SK-N-SH (cell line): ENCODE data around the gene BCAR3. TPM values are rescaled to one million over a fixed set of nuclear protein-coding genes. Genes with fewer than 3 reads are reported as not detected.
"Not testable (repeated sequence)": the region's sequence is repeated elsewhere in the genome, so short reads cannot be mapped to it uniquely, and the experiment has no call there.

ENCODE experiments used
- CTCF ChIA-PET: fragments of 300-600, 350-600 bp; formaldehyde crosslinking; extraction: SDS; loops from one replicate; lab custom pipeline; 2021; lab: Yijun Ruan, JAX
- POLR2A ChIA-PET: fragments of 350-600 bp; sonication (Branson Sonifier 250); formaldehyde crosslinking; extraction: SDS; loops from one replicate; lab custom pipeline; 2020; ENCODE audit warnings: antibody characterized with exemption, inconsistent platforms; lab: Yijun Ruan, JAX
- DNase-seq: peaks from one replicate; pipeline ENCODE4 v3.0.0; 2012
- H2AFZ ChIP-seq: fragments of 200-600 bp; sonication (generic); 2 replicates; pipeline ENCODE4 v1.8.1; 2016; ENCODE audit warnings: antibody characterized with exemption, mild to moderate bottlenecking, low read depth
- H3F3A ChIP-seq: fragments of 200-600 bp; sonication (generic); replicated peaks from 2 replicates; pipeline ENCODE3; 2016; ENCODE audit warnings: antibody characterized with exemption, mild to moderate bottlenecking; ENCODE audit not compliant: insufficient read depth
- H3K27ac ChIP-seq, 2 experiments: fragments of 200-500 bp in 1 of 2; fragments of 200-600 bp in 1 of 2; sonication (Bioruptor generic) in 1 of 2; sonication (generic), shearing (Covaris generic) in 1 of 2; 2 replicates each; pipeline versions ENCODE4 v1.5.1 to v1.6.1; 2014 to 2016; ENCODE audit warnings: low read depth in 2 of 2, inconsistent platforms in 1 of 2, low read length in 1 of 2, mild to moderate bottlenecking in 1 of 2, mixed read lengths in 1 of 2
- H3K27me3 ChIP-seq: fragments of 200-600 bp; sonication (generic), shearing (Covaris generic); 2 replicates; pipeline ENCODE4 v1.6.1; 2016; ENCODE audit warnings: mixed run types; ENCODE audit not compliant: insufficient read depth
- H3K36me3 ChIP-seq, 2 experiments: fragments of 200-500 bp in 1 of 2; fragments of 200-600 bp in 1 of 2; sonication (Bioruptor generic) in 1 of 2; sonication (generic) in 1 of 2; replicated peaks in 1 of 2; 2 replicates each; pipeline versions ENCODE3 to v1.5.1; 2014 to 2016; ENCODE audit warnings: low read length in 1 of 2, mild to moderate bottlenecking in 1 of 2; ENCODE audit not compliant: insufficient read depth in 2 of 2, control insufficient read depth in 1 of 2
- H3K4me1 ChIP-seq, 2 experiments: fragments of 200-500 bp in 1 of 2; fragments of 200-600 bp in 1 of 2; sonication (Bioruptor generic) in 1 of 2; sonication (generic), shearing (Covaris generic) in 1 of 2; 2 replicates each; pipeline versions ENCODE4 v1.5.1 to v1.6.1; 2014 to 2016; ENCODE audit warnings: low read depth in 1 of 2, low read length in 1 of 2, mixed run types in 1 of 2; ENCODE audit not compliant: insufficient read depth in 2 of 2, control insufficient read depth in 1 of 2
- H3K4me2 ChIP-seq: fragments of 200-600 bp; sonication (generic), shearing (Covaris generic); 2 replicates; pipeline ENCODE4 v1.6.1; 2017; ENCODE audit warnings: mixed run types
- H3K4me3 ChIP-seq, 2 experiments: fragments of 200-500 bp in 1 of 2; fragments of 200-600 bp in 1 of 2; sonication (Bioruptor generic) in 1 of 2; sonication (generic), shearing (Covaris generic) in 1 of 2; 2 replicates each; pipeline versions ENCODE4 v1.5.1 to v1.8.1; 2014 to 2016; ENCODE audit warnings: low read depth in 2 of 2, inconsistent platforms in 1 of 2, low read length in 1 of 2, mild to moderate bottlenecking in 1 of 2, mixed read lengths in 1 of 2, moderate library complexity in 1 of 2
- H3K79me2 ChIP-seq: fragments of 200-600 bp; sonication (generic); 2 replicates; pipeline ENCODE4 v1.8.1; 2017; ENCODE audit warnings: mild to moderate bottlenecking; ENCODE audit not compliant: insufficient read depth
- H3K9ac ChIP-seq: fragments of 200-600 bp; sonication (generic); 2 replicates; pipeline ENCODE4 v1.6.1; 2017; ENCODE audit warnings: mixed run types
- H3K9me2 ChIP-seq: fragments of 200-600 bp; sonication (generic); 2 replicates; pipeline ENCODE4 v1.6.1; 2017; ENCODE audit warnings: mixed run types
- H3K9me3 ChIP-seq: fragments of 200-600 bp; sonication (generic); 2 replicates; pipeline ENCODE4 v1.6.1; 2017; ENCODE audit warnings: mixed run types, mild to moderate bottlenecking, moderate library complexity
- H4K20me1 ChIP-seq: fragments of 200-600 bp; sonication (generic); 2 replicates; pipeline ENCODE4 v1.6.1; 2017; ENCODE audit warnings: mild to moderate bottlenecking, mixed run types; ENCODE audit not compliant: insufficient read depth
- PBX3 ChIP-seq: IDR thresholded peaks from 2 replicates; pipeline ENCODE4; 2012
- REST ChIP-seq: IDR thresholded peaks from 2 replicates; pipeline ENCODE4 v1.6.1; 2012; ENCODE audit warnings: mild to moderate bottlenecking, low read depth, low read length, moderate library complexity
- USF2 ChIP-seq: fragments of 150-350 bp; IDR thresholded peaks from 2 replicates; pipeline ENCODE4 v1.6.1; 2017; ENCODE audit warnings: antibody characterized with exemption, low read length, low read depth, borderline replicate concordance
- YY1 ChIP-seq: IDR thresholded peaks from 2 replicates; pipeline ENCODE4 v1.4.0; 2012; ENCODE audit warnings: low read depth, mild to moderate bottlenecking
- WGBS: methylation state at CpG from one replicate; pipeline ENCODE4 v1.1.6; 2017; ENCODE audit warnings: low lambda C conversion rate; 5-methylcytosine and 5-hydroxymethylcytosine counted together
- polyA plus RNA-seq, 3 experiments: library from polyadenylated mRNA; depleted of rRNA; stranded (reverse); fragments of >200 nt; gene quantifications; 2 replicates each; pipeline ENCODE4 v1.2.3, GENCODE V29; 2012

The BCAR3 gene
- polyA plus RNA-seq, 1 of the 3 experiments (the other 2 are of a cell fraction), result 58.4 TPM

GRCh38 chr1:93554883-93555872, 126.5 kb downstream of the BCAR3 start:
- Histone ChIP-seq H3K9me3 (peaks cover 4% of the 10 kb centered on the region; the same call in 1 of the 2 replicates), H3K36me3 (peaks cover 40 to 51% of the 10 kb centered on the region in 2 experiments), H3K4me2 (no peak overlapping the region), H3K27me3 (no peaks in the 10 kb centered on the region), H3K9me2 (no peaks in the 10 kb centered on the region), H3K27ac (0 out of 4 replicates have a peak overlapping the region, but pooled peaks of 1 of the 2 experiments have one; percentile 1), H2AFZ (no peak overlapping the region), H3K79me2 (no peaks in the 10 kb centered on the region; the same call in 1 of the 2 replicates), H3K4me3 (no peak overlapping the region), H4K20me1 (no peaks in the 10 kb centered on the region), H3K4me1 (peaks cover 22 to 36% of the 10 kb centered on the region in 2 experiments), H3F3A (peaks cover 69% of the 10 kb centered on the region), H3K9ac (no peak overlapping the region)
- no peak for DNase-seq
- CTCF ChIA-PET, result interaction anchor here (0.9 to 1.4 kb wide), 2 partner anchors 12 to 259 kb away, joined by 3 read pairs; no protein-coding TSS in a partner anchor
- whole genome bisulfite sequencing, result 73% methylated on average over 7 of the region's 7 CpGs
- POLR2A ChIA-PET, result no interaction called here
- TF ChIP-seq PBX3 (no peak), REST (peak; percentile 78; the same call in 1 of the 2 replicates), USF2 (no peak), YY1 (no peak)

- POLR2A ChIA-PET, H4K20me1 ChIP-seq, H3K9me2 ChIP-seq, H3K27me3 ChIP-seq, H3K9me3 ChIP-seq, H2AFZ ChIP-seq, H3K4me2 ChIP-seq, H3K79me2 ChIP-seq, CTCF ChIA-PET, H3K9ac ChIP-seq, H3K4me3 ChIP-seq, DNase-seq: not testable (repeated sequence)
- Histone ChIP-seq H3K36me3 (peaks cover 42 to 51% of the 10 kb centered on the region in 2 experiments), H3K27ac (peak overlapping the region in 1 of 2 experiments; percentile 10; a peak in 1 of 4 replicates), H3K4me1 (peaks cover 22 to 36% of the 10 kb centered on the region in 2 experiments), H3F3A (peaks cover 57% of the 10 kb centered on the region)
- WGBS, result 73% methylated on average over 4 of the region's 4 CpGs
Measured at GRCh38 chr1:93553886-93554490, 127.6 kb downstream of the BCAR3 start.
